HEK293 (cell line): ENCODE results near the gene ASPHD1.

Experiments used
- CTCF ChIA-PET: fragments of 350-600 bp; formaldehyde crosslinking; extraction: SDS; loops from one replicate; lab custom pipeline; 2021; ENCODE audit warnings: antibody characterized with exemption; lab: Yijun Ruan, JAX
- POLR2A ChIA-PET: fragments of 300-600 bp; formaldehyde crosslinking; extraction: SDS; loops from one replicate; lab custom pipeline; 2020; ENCODE audit warnings: antibody characterized with exemption, inconsistent platforms; lab: Yijun Ruan, JAX
- H3K27ac ChIP-seq: fragments of 200-500 bp; sonication (Bioruptor generic); 2 replicates; pipeline ENCODE4 v1.5.1; 2014; ENCODE audit warnings: low read depth, low read length, control low read depth, inconsistent platforms; ENCODE audit errors: extremely low read depth
- H3K36me3 ChIP-seq, 2 experiments: fragments of 200-500 bp in 1 of 2; sonication (Bioruptor generic) in 1 of 2; 1 replicate in 1 of 2; 2 replicates in 1 of 2; pipeline ENCODE4 v1.5.1; 2014 to 2017; ENCODE audit warnings: inconsistent platforms in 2 of 2, low read length in 2 of 2; ENCODE audit not compliant: control insufficient read depth in 2 of 2, insufficient read depth in 1 of 2
- H3K4me1 ChIP-seq: fragments of 200-500 bp; sonication (Bioruptor generic); 2 replicates; pipeline ENCODE4 v1.5.1; 2014; ENCODE audit warnings: mild to moderate bottlenecking, low read length, inconsistent platforms; ENCODE audit not compliant: control insufficient read depth, insufficient read depth
- H3K4me3 ChIP-seq: 2 replicates; pipeline ENCODE4 v1.5.1; 2011; ENCODE audit warnings: low read depth, mild to moderate bottlenecking, control low read depth, low read length, moderate library complexity
- H3K9me3 ChIP-seq: fragments of 200-500 bp; sonication (Bioruptor generic); 2 replicates; pipeline ENCODE4 v1.5.1; 2014; ENCODE audit warnings: low read depth, low read length, inconsistent platforms; ENCODE audit not compliant: control insufficient read depth, insufficient read depth
- GLI4 ChIP-seq: fragments of 450-650 bp; formaldehyde crosslinking; IDR thresholded peaks from 2 replicates; pipeline ENCODE4 v1.5.1; 2016; ENCODE audit warnings: missing biosample characterization, missing genetic modification characterization
- KLF8 ChIP-seq: fragments of 450-650 bp; formaldehyde crosslinking; IDR thresholded peaks from 2 replicates; pipeline ENCODE4 v1.5.1; 2016; ENCODE audit warnings: missing biosample characterization, missing genetic modification characterization
- OSR2 ChIP-seq: fragments of 450-650 bp; formaldehyde crosslinking; IDR thresholded peaks from 2 replicates; pipeline ENCODE4 v1.5.1; 2016; ENCODE audit warnings: missing biosample characterization, missing genetic modification characterization
- PRDM1 ChIP-seq: fragments of 450-650 bp; formaldehyde crosslinking; IDR thresholded peaks from 2 replicates; pipeline ENCODE4; 2016; ENCODE audit warnings: missing biosample characterization, missing genetic modification characterization
- SCRT2 ChIP-seq: fragments of 450-650 bp; formaldehyde crosslinking; IDR thresholded peaks from 2 replicates; pipeline ENCODE4 v1.5.1; 2016; ENCODE audit warnings: missing biosample characterization, missing genetic modification characterization
- SP7 ChIP-seq: fragments of 450-650 bp; formaldehyde crosslinking; IDR thresholded peaks from 2 replicates; pipeline ENCODE4 v1.5.1; 2016; ENCODE audit warnings: missing biosample characterization, missing genetic modification characterization
- YY1 ChIP-seq: fragments of 450-650 bp; formaldehyde crosslinking; IDR thresholded peaks from 2 replicates; pipeline ENCODE4 v1.5.1; 2018; ENCODE audit warnings: missing biosample characterization, missing genetic modification characterization
- ZBTB17 ChIP-seq: fragments of 450-650 bp; formaldehyde crosslinking; IDR thresholded peaks from 2 replicates; pipeline ENCODE4 v1.5.1; 2016; ENCODE audit warnings: missing biosample characterization, missing genetic modification characterization
- ZFHX2 ChIP-seq: fragments of 450-650 bp; formaldehyde crosslinking; conservative IDR thresholded peaks from 2 replicates; pipeline ENCODE4 v1.5.1; 2016; ENCODE audit warnings: missing biosample characterization, missing genetic modification characterization
- ZFP37 ChIP-seq: fragments of 450-650 bp; formaldehyde crosslinking; IDR thresholded peaks from 2 replicates; pipeline ENCODE4 v1.5.1; 2016; ENCODE audit warnings: missing biosample characterization, missing genetic modification characterization
- ZIC2 ChIP-seq: fragments of 450-650 bp; formaldehyde crosslinking; IDR thresholded peaks from 2 replicates; pipeline ENCODE4 v1.5.1; 2016; ENCODE audit warnings: missing biosample characterization, missing genetic modification characterization
- ZNF132 ChIP-seq: fragments of 450-650 bp; formaldehyde crosslinking; IDR thresholded peaks from 2 replicates; pipeline ENCODE4 v1.5.1; 2017; ENCODE audit warnings: missing biosample characterization, missing genetic modification characterization, borderline replicate concordance
- ZNF133 ChIP-seq: fragments of 450-650 bp; formaldehyde crosslinking; IDR thresholded peaks from 2 replicates; pipeline ENCODE4 v1.5.1; 2016; ENCODE audit warnings: missing biosample characterization, missing genetic modification characterization
- ZNF169 ChIP-seq: fragments of 450-650 bp; formaldehyde crosslinking; IDR thresholded peaks from 2 replicates; pipeline ENCODE4 v1.5.1; 2016; ENCODE audit warnings: missing biosample characterization, missing genetic modification characterization
- ZNF184 ChIP-seq: fragments of 450-650 bp; IDR thresholded peaks from 2 replicates; pipeline ENCODE4 v1.5.1; 2018; ENCODE audit warnings: missing biosample characterization, mild to moderate bottlenecking, missing genetic modification characterization
- ZNF324 ChIP-seq: fragments of 450-650 bp; formaldehyde crosslinking; IDR thresholded peaks from 2 replicates; pipeline ENCODE4 v1.5.1; 2016; ENCODE audit warnings: missing biosample characterization, missing genetic modification characterization
- ZNF341 ChIP-seq: fragments of 450-650 bp; formaldehyde crosslinking; IDR thresholded peaks from 2 replicates; pipeline ENCODE4; 2016; ENCODE audit warnings: low read depth, missing biosample characterization, missing genetic modification characterization
- ZNF350 ChIP-seq: fragments of 450-650 bp; formaldehyde crosslinking; IDR thresholded peaks from 2 replicates; pipeline ENCODE4 v1.5.0; 2017; ENCODE audit warnings: missing biosample characterization, mild to moderate bottlenecking, missing genetic modification characterization
- ZNF366 ChIP-seq: fragments of 450-650 bp; formaldehyde crosslinking; conservative IDR thresholded peaks from 2 replicates; pipeline ENCODE4 v1.5.1; 2016; ENCODE audit warnings: missing biosample characterization, missing genetic modification characterization
- ZNF391 ChIP-seq: fragments of 450-650 bp; formaldehyde crosslinking; IDR thresholded peaks from 2 replicates; pipeline ENCODE4 v1.5.1; 2016; ENCODE audit warnings: low read depth, missing biosample characterization, missing genetic modification characterization, borderline replicate concordance
- ZNF404 ChIP-seq: fragments of 450-650 bp; formaldehyde crosslinking; IDR thresholded peaks from 2 replicates; pipeline ENCODE4 v1.5.1; 2017; ENCODE audit warnings: missing biosample characterization, missing genetic modification characterization
- ZNF416 ChIP-seq: fragments of 450-650 bp; formaldehyde crosslinking; IDR thresholded peaks from 2 replicates; pipeline ENCODE4 v1.5.1; 2016; ENCODE audit warnings: missing biosample characterization, missing genetic modification characterization
- ZNF529 ChIP-seq: fragments of 450-650 bp; formaldehyde crosslinking; IDR thresholded peaks from 2 replicates; pipeline ENCODE4 v1.5.1; 2017; ENCODE audit warnings: missing genetic modification characterization, missing biosample characterization; ENCODE audit not compliant: insufficient replicate concordance
- ZNF530 ChIP-seq: fragments of 450-650 bp; formaldehyde crosslinking; IDR thresholded peaks from 2 replicates; pipeline ENCODE4 v1.5.1; 2016; ENCODE audit warnings: low read depth, missing biosample characterization, missing genetic modification characterization
- ZNF76 ChIP-seq: fragments of 450-650 bp; formaldehyde crosslinking; IDR thresholded peaks from 2 replicates; pipeline ENCODE4; 2016; ENCODE audit warnings: low read depth, missing biosample characterization, missing genetic modification characterization, borderline replicate concordance
- ZNF776 ChIP-seq: fragments of 450-650 bp; formaldehyde crosslinking; IDR thresholded peaks from 2 replicates; pipeline ENCODE4 v1.5.0; 2017; ENCODE audit warnings: missing biosample characterization, missing genetic modification characterization, borderline replicate concordance
- ZNF777 ChIP-seq: fragments of 450-650 bp; formaldehyde crosslinking; IDR thresholded peaks from 2 replicates; pipeline ENCODE4 v1.5.1; 2017; ENCODE audit warnings: missing biosample characterization, missing genetic modification characterization, borderline replicate concordance
- ZNF791 ChIP-seq: fragments of 450-650 bp; formaldehyde crosslinking; IDR thresholded peaks from 2 replicates; pipeline ENCODE4 v1.5.1; 2016; ENCODE audit warnings: missing biosample characterization, missing genetic modification characterization
- ZSCAN30 ChIP-seq: fragments of 450-650 bp; IDR thresholded peaks from 2 replicates; pipeline ENCODE4 v1.5.1; 2018; ENCODE audit warnings: missing biosample characterization, mild to moderate bottlenecking, missing genetic modification characterization, moderate library complexity
- TF ChIP-seq, protein P1 (sequence below): fragments of 450-650 bp; formaldehyde crosslinking; IDR thresholded peaks from 2 replicates; pipeline ENCODE4 v1.5.1; 2017; ENCODE audit warnings: missing biosample characterization, missing genetic modification characterization
- TF ChIP-seq, protein P2 (sequence below): fragments of 450-650 bp; formaldehyde crosslinking; IDR thresholded peaks from 2 replicates; pipeline ENCODE4 v1.5.1; 2016; ENCODE audit warnings: missing biosample characterization, missing genetic modification characterization, low read depth
- TF ChIP-seq, protein P3 (sequence below): fragments of 450-650 bp; formaldehyde crosslinking; IDR thresholded peaks from 2 replicates; pipeline ENCODE4 v1.5.1; 2017; ENCODE audit warnings: missing biosample characterization, missing genetic modification characterization
- TF ChIP-seq, protein P4 (sequence below): fragments of 450-650 bp; formaldehyde crosslinking; IDR thresholded peaks from 2 replicates; pipeline ENCODE4 v1.5.1; 2016; ENCODE audit warnings: missing biosample characterization, missing genetic modification characterization

The ASPHD1 gene

DNA sequence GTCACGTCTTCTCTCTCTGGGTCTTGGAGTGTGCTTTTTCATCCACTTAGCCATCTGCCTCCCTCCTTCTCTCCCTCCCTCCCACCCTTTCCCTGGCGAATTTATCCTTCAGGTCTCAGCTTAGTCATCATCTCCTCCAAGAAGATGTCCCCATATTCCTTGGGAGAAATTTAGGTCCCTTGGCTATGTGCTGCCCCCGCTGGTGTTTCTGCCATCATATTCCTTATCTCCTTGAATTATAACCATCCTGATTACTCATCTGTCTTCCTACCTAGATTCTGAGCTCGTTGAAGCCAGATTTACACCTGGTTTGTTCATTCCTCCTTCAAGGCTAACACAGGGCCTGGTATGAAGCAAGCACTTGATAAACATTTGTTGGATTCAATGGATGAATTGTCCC, 5.9 kb upstream of the ASPHD1 start (continued):
- TF ChIP-seq KLF8 (tag by site-specific recombination) (no peak), ZIC2 (no peak), ZNF341 (tag by site-specific recombination) (no peak), ZNF133 (tag by site-specific recombination) (no peak), YY1 (tag by site-specific recombination) (no peak)

DNA sequence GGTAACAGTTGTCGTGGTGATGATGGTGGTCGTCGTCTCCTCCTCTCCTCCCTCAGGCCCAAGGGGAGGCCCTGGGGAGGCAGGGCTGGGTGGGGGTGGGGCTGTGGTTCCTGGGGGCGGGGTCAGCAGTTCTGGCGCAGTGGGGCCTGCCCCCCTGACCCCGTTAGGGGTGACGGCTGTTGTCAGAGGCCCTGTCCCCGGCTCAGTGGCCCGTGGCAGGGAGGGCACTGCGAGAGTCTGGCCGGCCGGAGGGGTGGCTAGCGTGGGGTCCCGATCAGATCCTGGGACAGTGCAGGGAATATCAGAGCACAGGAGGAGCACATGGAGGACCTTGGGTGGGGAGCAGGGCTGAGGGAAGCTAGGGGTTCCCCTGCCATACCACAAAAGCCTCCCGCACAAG, 3.4 kb upstream of the ASPHD1 start:
- POLR2A ChIA-PET = no interaction called here
- peaks cover 2% of the 10 kb centered on the region; the same call in 1 of the 2 replicates for H3K4me1 ChIP-seq

DNA sequence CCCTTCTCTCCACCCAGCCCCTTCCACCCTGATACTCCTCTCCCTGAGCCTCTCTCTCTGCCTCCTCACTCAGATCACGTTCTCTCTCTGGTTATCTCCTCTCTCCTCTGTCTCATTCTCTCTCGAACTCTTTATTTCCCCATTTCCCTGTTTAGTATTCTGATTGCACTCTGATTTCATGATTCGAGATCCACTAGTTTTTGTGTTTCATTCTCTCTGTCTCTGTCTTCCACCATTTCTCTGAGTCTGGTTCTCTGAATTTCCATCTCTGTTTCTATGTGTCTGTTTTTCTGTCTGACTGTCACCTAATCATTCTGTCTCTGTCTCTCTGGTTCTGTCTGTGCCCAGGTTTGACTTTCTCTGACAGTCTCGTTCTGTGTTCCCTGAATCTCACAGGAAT, 3.0 kb upstream of the ASPHD1 start:
- Histone ChIP-seq H3K4me3 (no peak overlapping the region), H3K9me3 (no peaks in the 10 kb centered on the region), H3K36me3 (no peaks in the 10 kb centered on the region; a peak in 1 of 3 replicates), H3K4me1 (peaks cover 2% of the 10 kb centered on the region; the same call in 1 of the 2 replicates), H3K27ac (no peak overlapping the region)
- ChIA-PET CTCF (interaction anchor here (0.6 kb wide), 1 partner anchor 46 kb away, joined by 3 read pairs; no protein-coding TSS in a partner anchor), POLR2A (no interaction called here)
- no peak for TF ChIP-seq ZNF529 (tag by site-specific recombination)
- TF ChIP-seq ZNF776 = 0 out of 2 replicates have a peak, but pooled peaks have one; percentile 42
- TF ChIP-seq ZNF184 (tag by site-specific recombination) = no peak
- TF ChIP-seq GLI4 (tag by site-specific recombination) = no peak
- TF ChIP-seq ZNF366 = peak; percentile 60
- TF ChIP-seq ZNF76 (tag by site-specific recombination) = no peak
- TF ChIP-seq PRDM1 = peak; percentile 86
- TF ChIP-seq ZNF132 (tag by site-specific recombination) = no peak
- TF ChIP-seq ZNF530 = no peak
- TF ChIP-seq ZNF791 = no peak
- TF ChIP-seq, protein P1, sequence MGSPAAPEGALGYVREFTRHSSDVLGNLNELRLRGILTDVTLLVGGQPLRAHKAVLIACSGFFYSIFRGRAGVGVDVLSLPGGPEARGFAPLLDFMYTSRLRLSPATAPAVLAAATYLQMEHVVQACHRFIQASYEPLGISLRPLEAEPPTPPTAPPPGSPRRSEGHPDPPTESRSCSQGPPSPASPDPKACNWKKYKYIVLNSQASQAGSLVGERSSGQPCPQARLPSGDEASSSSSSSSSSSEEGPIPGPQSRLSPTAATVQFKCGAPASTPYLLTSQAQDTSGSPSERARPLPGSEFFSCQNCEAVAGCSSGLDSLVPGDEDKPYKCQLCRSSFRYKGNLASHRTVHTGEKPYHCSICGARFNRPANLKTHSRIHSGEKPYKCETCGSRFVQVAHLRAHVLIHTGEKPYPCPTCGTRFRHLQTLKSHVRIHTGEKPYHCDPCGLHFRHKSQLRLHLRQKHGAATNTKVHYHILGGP = no peak
- no peak for TF ChIP-seq ZFHX2
- TF ChIP-seq OSR2 (tag by site-specific recombination) = no peak
- TF ChIP-seq, protein P2, sequence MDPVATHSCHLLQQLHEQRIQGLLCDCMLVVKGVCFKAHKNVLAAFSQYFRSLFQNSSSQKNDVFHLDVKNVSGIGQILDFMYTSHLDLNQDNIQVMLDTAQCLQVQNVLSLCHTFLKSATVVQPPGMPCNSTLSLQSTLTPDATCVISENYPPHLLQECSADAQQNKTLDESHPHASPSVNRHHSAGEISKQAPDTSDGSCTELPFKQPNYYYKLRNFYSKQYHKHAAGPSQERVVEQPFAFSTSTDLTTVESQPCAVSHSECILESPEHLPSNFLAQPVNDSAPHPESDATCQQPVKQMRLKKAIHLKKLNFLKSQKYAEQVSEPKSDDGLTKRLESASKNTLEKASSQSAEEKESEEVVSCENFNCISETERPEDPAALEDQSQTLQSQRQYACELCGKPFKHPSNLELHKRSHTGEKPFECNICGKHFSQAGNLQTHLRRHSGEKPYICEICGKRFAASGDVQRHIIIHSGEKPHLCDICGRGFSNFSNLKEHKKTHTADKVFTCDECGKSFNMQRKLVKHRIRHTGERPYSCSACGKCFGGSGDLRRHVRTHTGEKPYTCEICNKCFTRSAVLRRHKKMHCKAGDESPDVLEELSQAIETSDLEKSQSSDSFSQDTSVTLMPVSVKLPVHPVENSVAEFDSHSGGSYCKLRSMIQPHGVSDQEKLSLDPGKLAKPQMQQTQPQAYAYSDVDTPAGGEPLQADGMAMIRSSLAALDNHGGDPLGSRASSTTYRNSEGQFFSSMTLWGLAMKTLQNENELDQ (tag by site-specific recombination) = no peak
- TF ChIP-seq ZNF777 (tag by site-specific recombination) = no peak
- no peak for TF ChIP-seq SP7
- TF ChIP-seq, protein P3, sequence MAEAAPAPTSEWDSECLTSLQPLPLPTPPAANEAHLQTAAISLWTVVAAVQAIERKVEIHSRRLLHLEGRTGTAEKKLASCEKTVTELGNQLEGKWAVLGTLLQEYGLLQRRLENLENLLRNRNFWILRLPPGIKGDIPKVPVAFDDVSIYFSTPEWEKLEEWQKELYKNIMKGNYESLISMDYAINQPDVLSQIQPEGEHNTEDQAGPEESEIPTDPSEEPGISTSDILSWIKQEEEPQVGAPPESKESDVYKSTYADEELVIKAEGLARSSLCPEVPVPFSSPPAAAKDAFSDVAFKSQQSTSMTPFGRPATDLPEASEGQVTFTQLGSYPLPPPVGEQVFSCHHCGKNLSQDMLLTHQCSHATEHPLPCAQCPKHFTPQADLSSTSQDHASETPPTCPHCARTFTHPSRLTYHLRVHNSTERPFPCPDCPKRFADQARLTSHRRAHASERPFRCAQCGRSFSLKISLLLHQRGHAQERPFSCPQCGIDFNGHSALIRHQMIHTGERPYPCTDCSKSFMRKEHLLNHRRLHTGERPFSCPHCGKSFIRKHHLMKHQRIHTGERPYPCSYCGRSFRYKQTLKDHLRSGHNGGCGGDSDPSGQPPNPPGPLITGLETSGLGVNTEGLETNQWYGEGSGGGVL (tag by site-specific recombination) = 0 out of 2 replicates have a peak, but pooled peaks have one; percentile 16
- TF ChIP-seq ZNF350 (tag by site-specific recombination) = no peak
- no peak for TF ChIP-seq ZNF324 (tag by site-specific recombination)
- TF ChIP-seq ZBTB17 (tag by site-specific recombination) = peak; percentile 96

More for the DNA sequence above, 3.4 kb upstream of the ASPHD1 start:
- Histone ChIP-seq H3K36me3 (no peaks in the 10 kb centered on the region; a peak in 1 of 3 replicates), H3K9me3 (no peaks in the 10 kb centered on the region), H3K27ac (no peak overlapping the region), H3K4me3 (no peak overlapping the region)
- CTCF ChIA-PET = interaction anchor here (0.7 kb wide), 1 partner anchor 1028 kb away, joined by 3 read pairs; no protein-coding TSS in a partner anchor
- TF ChIP-seq SCRT2 (no peak), ZFP37 (tag by site-specific recombination) (no peak), ZNF76 (tag by site-specific recombination) (no peak), ZNF416 (tag by site-specific recombination) (no peak), ZSCAN30 (tag by site-specific recombination) (no peak), ZNF391 (tag by site-specific recombination) (no peak), ZNF169 (tag by site-specific recombination) (no peak), ZNF404 (no peak)
- TF ChIP-seq, protein P4, sequence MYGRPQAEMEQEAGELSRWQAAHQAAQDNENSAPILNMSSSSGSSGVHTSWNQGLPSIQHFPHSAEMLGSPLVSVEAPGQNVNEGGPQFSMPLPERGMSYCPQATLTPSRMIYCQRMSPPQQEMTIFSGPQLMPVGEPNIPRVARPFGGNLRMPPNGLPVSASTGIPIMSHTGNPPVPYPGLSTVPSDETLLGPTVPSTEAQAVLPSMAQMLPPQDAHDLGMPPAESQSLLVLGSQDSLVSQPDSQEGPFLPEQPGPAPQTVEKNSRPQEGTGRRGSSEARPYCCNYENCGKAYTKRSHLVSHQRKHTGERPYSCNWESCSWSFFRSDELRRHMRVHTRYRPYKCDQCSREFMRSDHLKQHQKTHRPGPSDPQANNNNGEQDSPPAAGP (tag by site-specific recombination) = no peak
